NB4 (cell line): ENCODE results near the gene RNF13.

Source experiments
- POLR2A ChIP-seq: IDR thresholded peaks from 2 replicates; pipeline ENCODE4 v1.6.1; 2011; ENCODE audit warnings: mild to moderate bottlenecking; ENCODE audit not compliant: insufficient read length; ENCODE audit errors: extremely low read depth
- TF ChIP-seq, protein P1 (sequence below): IDR thresholded peaks from one replicate; pipeline ENCODE4 v1.5.1; 2012; ENCODE audit warnings: low read depth, low read length

GRCh38 chr3:149936812-149937230 lies 123.8 kb downstream of the RNF13 start:
- TF ChIP-seq, protein P1, sequence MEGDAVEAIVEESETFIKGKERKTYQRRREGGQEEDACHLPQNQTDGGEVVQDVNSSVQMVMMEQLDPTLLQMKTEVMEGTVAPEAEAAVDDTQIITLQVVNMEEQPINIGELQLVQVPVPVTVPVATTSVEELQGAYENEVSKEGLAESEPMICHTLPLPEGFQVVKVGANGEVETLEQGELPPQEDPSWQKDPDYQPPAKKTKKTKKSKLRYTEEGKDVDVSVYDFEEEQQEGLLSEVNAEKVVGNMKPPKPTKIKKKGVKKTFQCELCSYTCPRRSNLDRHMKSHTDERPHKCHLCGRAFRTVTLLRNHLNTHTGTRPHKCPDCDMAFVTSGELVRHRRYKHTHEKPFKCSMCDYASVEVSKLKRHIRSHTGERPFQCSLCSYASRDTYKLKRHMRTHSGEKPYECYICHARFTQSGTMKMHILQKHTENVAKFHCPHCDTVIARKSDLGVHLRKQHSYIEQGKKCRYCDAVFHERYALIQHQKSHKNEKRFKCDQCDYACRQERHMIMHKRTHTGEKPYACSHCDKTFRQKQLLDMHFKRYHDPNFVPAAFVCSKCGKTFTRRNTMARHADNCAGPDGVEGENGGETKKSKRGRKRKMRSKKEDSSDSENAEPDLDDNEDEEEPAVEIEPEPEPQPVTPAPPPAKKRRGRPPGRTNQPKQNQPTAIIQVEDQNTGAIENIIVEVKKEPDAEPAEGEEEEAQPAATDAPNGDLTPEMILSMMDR: peak; percentile 64
- TF ChIP-seq POLR2A: no peak
